Urothelium cell line (cell line): ENCODE measurements around the gene FITM1.

Experiments
- DNase-seq: peaks from one replicate; pipeline ENCODE4 v3.0.0; 2011; ENCODE audit warnings: low spot score, mixed read lengths
- FAIRE-seq: peaks from 2 replicates; lab custom pipeline; 2011; peaks lifted over from hg19 to GRCh38; lab: Jason Lieb, UNC

The FITM1 gene

GRCh38 chr14:24179961-24180796 lies 49.7 kb downstream of the FITM1 start:
- FAIRE-seq = no peak
- no peak for DNase-seq

- DNase-seq (no peak), FAIRE-seq (no peak)
Measured at GRCh38 chr14:24181371-24182077, 51.1 kb downstream of the FITM1 start.
